Mesendoderm (in vitro differentiated cells): ENCODE measurements around the gene UAP1L1.

Source experiments
- DNase-seq: peaks from one replicate; pipeline ENCODE4 v3.0.0; 2013
- H2AK5ac ChIP-seq: 2 replicates; pipeline ENCODE4 v1.6.1; 2013; ENCODE audit warnings: low read length, inconsistent platforms
- H2BK120ac ChIP-seq: 2 replicates; pipeline ENCODE4 v1.6.1; 2013; ENCODE audit warnings: low read depth, mild to moderate bottlenecking, low read length, moderate library complexity, mixed read lengths
- H2BK15ac ChIP-seq: replicated peaks from 2 replicates; pipeline ENCODE4 v1.6.1; 2013; ENCODE audit warnings: low read depth, mild to moderate bottlenecking, moderate library complexity
- H2BK5ac ChIP-seq: 2 replicates; pipeline ENCODE4 v1.6.1; 2013; ENCODE audit warnings: low read length, inconsistent platforms
- H3K18ac ChIP-seq: 2 replicates; pipeline ENCODE4 v1.6.1; 2013; ENCODE audit warnings: mild to moderate bottlenecking, low read length, mixed read lengths
- H3K23ac ChIP-seq: one replicate; pipeline ENCODE4 v1.6.1; 2013; ENCODE audit warnings: low read length
- H3K27ac ChIP-seq: 2 replicates; pipeline ENCODE4 v1.5.1; 2013; ENCODE audit warnings: low read depth, mild to moderate bottlenecking, inconsistent platforms, low read length, moderate library complexity
- H3K27me3 ChIP-seq: 2 replicates; pipeline ENCODE4 v1.6.1; 2013; ENCODE audit warnings: low read length, control low read depth, mild to moderate bottlenecking, inconsistent platforms; ENCODE audit not compliant: insufficient read depth, poor library complexity
- H3K36me3 ChIP-seq: 2 replicates; pipeline ENCODE4 v1.6.1; 2013; ENCODE audit warnings: low read length, inconsistent platforms; ENCODE audit not compliant: control insufficient read depth, insufficient read depth
- H3K4ac ChIP-seq: one replicate; pipeline ENCODE4 v1.6.1; 2013; ENCODE audit warnings: low read depth, mild to moderate bottlenecking, low read length, moderate library complexity
- H3K4me1 ChIP-seq: 2 replicates; pipeline ENCODE4 v1.6.1; 2013; ENCODE audit warnings: low read depth, low read length, inconsistent platforms; ENCODE audit not compliant: control insufficient read depth
- H3K4me2 ChIP-seq: 2 replicates; pipeline ENCODE4 v1.6.1; 2013; ENCODE audit warnings: low read length
- H3K4me3 ChIP-seq: 2 replicates; pipeline ENCODE4 v1.5.1; 2013; ENCODE audit warnings: mild to moderate bottlenecking, low read length
- H3K56ac ChIP-seq: one replicate; pipeline ENCODE4 v1.6.1; 2013; ENCODE audit warnings: low read length
- H3K79me1 ChIP-seq: 2 replicates; pipeline ENCODE4 v1.6.1; 2013; ENCODE audit warnings: low read length, inconsistent platforms
- H3K79me2 ChIP-seq: 2 replicates; pipeline ENCODE4 v1.6.1; 2013; ENCODE audit warnings: mild to moderate bottlenecking, low read length; ENCODE audit not compliant: control insufficient read depth, insufficient read depth
- H3K9ac ChIP-seq: 2 replicates; pipeline ENCODE4 v1.6.1; 2013; ENCODE audit warnings: low read length, inconsistent platforms
- H4K5ac ChIP-seq: one replicate; pipeline ENCODE4 v1.6.1; 2013; ENCODE audit warnings: low read length
- H4K8ac ChIP-seq: one replicate; pipeline ENCODE4 v1.6.1; 2013; ENCODE audit warnings: low read depth, mild to moderate bottlenecking, control low read depth, low read length, moderate library complexity
- WGBS: extraction: QIAGEN DNeasy Blood & Tissue Kit; methylation state at CpG from one replicate; pipeline ENCODE4 v1.1.7; 2013; ENCODE audit warnings: low lambda C conversion rate, missing lambda C conversion rate; ENCODE audit not compliant: insufficient coverage; ENCODE audit errors: extremely low coverage; 5-methylcytosine and 5-hydroxymethylcytosine counted together

UAP1L1 gene

DNA sequence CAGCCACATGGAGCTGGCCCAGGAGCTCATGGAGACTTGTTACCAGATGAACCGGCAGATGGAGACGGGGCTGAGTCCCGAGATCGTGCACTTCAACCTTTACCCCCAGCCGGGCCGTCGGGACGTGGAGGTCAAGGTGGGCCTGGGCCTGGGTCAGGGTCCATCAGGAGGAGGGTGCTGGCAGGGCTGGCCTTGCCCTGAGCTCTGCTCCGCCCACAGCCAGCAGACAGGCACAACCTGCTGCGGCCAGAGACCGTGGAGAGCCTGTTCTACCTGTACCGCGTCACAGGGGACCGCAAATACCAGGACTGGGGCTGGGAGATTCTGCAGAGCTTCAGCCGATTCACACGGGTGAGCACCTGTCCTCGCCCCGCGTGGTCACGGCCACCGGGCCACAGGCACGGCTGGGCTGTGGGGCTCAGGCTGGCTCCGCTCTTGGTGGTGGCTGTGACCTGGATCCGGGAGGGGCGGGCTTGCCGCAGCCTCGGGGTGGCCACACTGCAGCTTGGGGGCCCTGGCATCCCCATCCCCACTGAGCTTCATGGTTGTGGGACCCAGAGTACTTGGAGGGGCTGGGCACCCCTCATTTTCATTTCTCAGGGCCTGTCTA is 30.1 kb downstream of the UAP1L1 start:
- Histone ChIP-seq H2AK5ac (no peak overlapping the region), H3K36me3 (peaks cover 14% of the 10 kb centered on the region), H3K9ac (no peak overlapping the region), H4K5ac (no peak overlapping the region), H4K8ac (no peak overlapping the region), H2BK5ac (no peak overlapping the region), H2BK15ac (no peak overlapping the region), H3K4me1 (no peaks in the 10 kb centered on the region), H3K27ac (no peak overlapping the region), H3K56ac (no peak overlapping the region), H3K4ac (no peak overlapping the region), H3K79me1 (no peaks in the 10 kb centered on the region), H2BK120ac (no peak overlapping the region), H3K4me2 (no peak overlapping the region), H3K18ac (no peak overlapping the region), H3K4me3 (no peak overlapping the region), H3K79me2 (no peaks in the 10 kb centered on the region), H3K27me3 (no peaks in the 10 kb centered on the region), H3K23ac (no peak overlapping the region)
- no peak for DNase-seq
- no CpG with 5 or more reads among the region's 27 CpGs for WGBS

DNA sequence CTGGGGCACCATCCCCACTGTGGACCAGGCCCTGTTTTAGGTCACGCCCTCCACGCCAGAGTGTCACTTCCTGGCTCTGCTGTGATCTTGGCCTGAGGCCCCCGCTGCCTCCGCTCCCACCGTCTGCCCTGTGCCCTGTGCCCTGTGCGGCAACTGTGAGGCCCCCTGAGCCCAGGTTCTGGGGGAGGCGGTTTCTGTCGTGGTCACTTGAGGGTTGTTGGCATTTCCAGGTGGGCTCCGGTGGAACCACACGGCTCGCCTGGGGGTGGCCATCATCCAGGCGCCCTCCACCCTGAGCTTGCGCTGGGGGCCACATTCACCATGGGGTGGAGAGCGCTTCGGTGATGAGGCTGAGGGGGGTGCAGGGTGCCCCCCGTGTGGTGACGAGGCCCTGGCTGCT is 30.7 kb downstream of the UAP1L1 start:
- no peak overlapping the region for H2BK120ac ChIP-seq
- no peak overlapping the region for H4K8ac ChIP-seq
- no peak overlapping the region for H3K4me3 ChIP-seq
- H3K23ac ChIP-seq, result no peak overlapping the region
- no peak overlapping the region for H4K5ac ChIP-seq
- no peaks in the 10 kb centered on the region for H3K27me3 ChIP-seq
- WGBS, result no CpG with 5 or more reads among the region's 17 CpGs
- H3K36me3 ChIP-seq, result peaks cover 9% of the 10 kb centered on the region
- H3K27ac ChIP-seq, result no peak overlapping the region
- H3K18ac ChIP-seq, result no peak overlapping the region
- no peaks in the 10 kb centered on the region for H3K79me1 ChIP-seq
- H3K4me2 ChIP-seq, result no peak overlapping the region
- H3K4me1 ChIP-seq, result no peaks in the 10 kb centered on the region
- no peak overlapping the region for H2BK15ac ChIP-seq
- H3K9ac ChIP-seq, result no peak overlapping the region
- H3K56ac ChIP-seq, result no peak overlapping the region
- no peak overlapping the region for H2AK5ac ChIP-seq
- H2BK5ac ChIP-seq, result no peak overlapping the region
- no peak for DNase-seq
- H3K4ac ChIP-seq, result no peak overlapping the region
- H3K79me2 ChIP-seq, result no peaks in the 10 kb centered on the region

DNA sequence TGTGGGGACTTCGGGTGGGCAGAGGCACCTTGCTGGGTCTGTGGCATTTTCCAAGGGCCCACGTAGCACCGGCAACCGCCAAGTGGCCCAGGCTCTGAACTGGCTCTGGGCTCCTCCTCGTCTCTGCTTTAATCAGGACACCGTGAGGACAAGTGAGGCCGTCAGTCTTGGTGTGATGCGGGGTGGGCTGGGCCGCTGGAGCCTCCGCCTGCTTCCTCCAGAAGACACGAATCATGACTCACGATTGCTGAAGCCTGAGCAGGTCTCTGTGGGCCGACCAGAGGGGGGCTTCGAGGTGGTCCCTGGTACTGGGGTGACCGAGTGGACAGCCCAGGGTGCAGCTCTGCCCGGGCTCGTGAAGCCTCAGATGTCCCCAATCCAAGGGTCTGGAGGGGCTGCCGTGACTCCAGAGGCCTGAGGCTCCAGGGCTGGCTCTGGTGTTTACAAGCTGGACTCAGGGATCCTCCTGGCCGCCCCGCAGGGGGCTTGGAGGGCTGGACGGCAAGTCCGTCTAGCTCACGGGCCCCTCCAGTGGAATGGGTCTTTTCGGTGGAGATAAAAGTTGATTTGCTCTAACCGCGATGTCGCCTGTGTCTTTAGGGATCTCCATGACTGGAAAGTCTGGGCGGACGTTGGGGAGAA is 31.4 kb downstream of the UAP1L1 start:
- Histone ChIP-seq H3K4me1 (no peaks in the 10 kb centered on the region), H2BK5ac (no peak overlapping the region), H3K79me2 (no peaks in the 10 kb centered on the region), H3K23ac (no peak overlapping the region), H2AK5ac (no peak overlapping the region), H4K5ac (no peak overlapping the region), H2BK15ac (no peak overlapping the region), H3K56ac (no peak overlapping the region), H2BK120ac (no peak overlapping the region), H3K18ac (no peak overlapping the region), H3K4me2 (no peak overlapping the region), H4K8ac (no peak overlapping the region), H3K9ac (no peak overlapping the region), H3K27me3 (peaks cover 3% of the 10 kb centered on the region), H3K36me3 (peaks cover 2% of the 10 kb centered on the region), H3K4me3 (no peak overlapping the region), H3K27ac (no peak overlapping the region), H3K79me1 (no peaks in the 10 kb centered on the region), H3K4ac (no peak overlapping the region)
- DNase-seq, result no peak
- WGBS, result no CpG with 5 or more reads among the region's 29 CpGs

DNA sequence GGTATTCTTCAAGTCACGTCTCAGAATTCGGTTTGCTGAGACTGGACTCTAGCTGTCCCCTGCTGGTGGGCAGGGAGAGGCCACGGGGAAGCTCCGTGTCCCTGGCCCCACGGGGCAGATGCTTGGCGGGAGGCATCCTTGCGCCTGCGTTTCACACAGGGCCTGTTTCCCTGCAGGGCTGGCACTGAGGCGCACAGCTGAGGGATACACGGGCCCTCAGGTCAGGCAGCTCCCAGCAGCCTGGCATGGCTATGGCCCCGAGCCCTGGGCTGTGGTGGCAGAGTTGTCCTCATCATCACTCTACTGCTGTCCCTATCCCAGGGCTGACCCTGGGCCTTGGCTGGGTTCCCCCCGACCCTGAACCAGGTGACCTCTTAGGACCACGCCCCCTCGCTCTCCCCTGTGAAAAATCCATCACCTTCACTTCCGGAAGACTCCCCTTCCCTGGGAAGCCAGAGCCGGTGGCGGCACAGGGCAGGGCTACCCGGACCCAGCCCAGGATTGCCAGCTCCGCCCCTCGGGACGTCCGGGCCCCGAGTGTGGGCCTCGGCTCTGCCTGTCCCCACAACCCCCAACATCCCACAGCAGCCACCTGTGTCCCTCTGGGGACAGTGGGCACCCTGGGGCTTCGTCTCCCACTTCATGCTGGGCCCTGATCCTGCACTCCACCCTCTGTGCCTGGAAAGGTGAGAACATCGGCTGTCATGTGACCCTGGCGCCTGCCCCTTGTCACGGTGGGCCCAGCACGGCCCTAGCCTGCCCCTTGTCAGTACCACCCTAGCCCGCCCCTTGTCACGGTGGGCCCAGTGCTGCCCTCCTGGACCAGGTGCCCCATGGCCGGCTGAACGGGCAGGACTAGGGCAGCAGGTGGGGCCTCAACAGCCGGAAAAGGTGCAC is 32.2 kb downstream of the UAP1L1 start:
- no peaks in the 10 kb centered on the region for H3K36me3 ChIP-seq
- no peak overlapping the region for H3K9ac ChIP-seq
- no CpG with 5 or more reads among the region's 34 CpGs for WGBS
- no peaks in the 10 kb centered on the region for H3K79me1 ChIP-seq
- H4K5ac ChIP-seq, result no peak overlapping the region
- H2BK120ac ChIP-seq, result no peak overlapping the region
- H3K56ac ChIP-seq, result no peak overlapping the region
- no peaks in the 10 kb centered on the region for H3K4me1 ChIP-seq
- no peak overlapping the region for H2BK15ac ChIP-seq
- H2AK5ac ChIP-seq, result no peak overlapping the region
- no peak overlapping the region for H3K4me3 ChIP-seq
- DNase-seq, result no peak
- no peak overlapping the region for H3K23ac ChIP-seq
- H3K27ac ChIP-seq, result no peak overlapping the region
- no peak overlapping the region for H4K8ac ChIP-seq
- no peak overlapping the region for H2BK5ac ChIP-seq
- H3K4ac ChIP-seq, result no peak overlapping the region
- peaks cover 5% of the 10 kb centered on the region for H3K27me3 ChIP-seq
- H3K18ac ChIP-seq, result no peak overlapping the region
- no peaks in the 10 kb centered on the region for H3K79me2 ChIP-seq
- no peak overlapping the region for H3K4me2 ChIP-seq

DNA sequence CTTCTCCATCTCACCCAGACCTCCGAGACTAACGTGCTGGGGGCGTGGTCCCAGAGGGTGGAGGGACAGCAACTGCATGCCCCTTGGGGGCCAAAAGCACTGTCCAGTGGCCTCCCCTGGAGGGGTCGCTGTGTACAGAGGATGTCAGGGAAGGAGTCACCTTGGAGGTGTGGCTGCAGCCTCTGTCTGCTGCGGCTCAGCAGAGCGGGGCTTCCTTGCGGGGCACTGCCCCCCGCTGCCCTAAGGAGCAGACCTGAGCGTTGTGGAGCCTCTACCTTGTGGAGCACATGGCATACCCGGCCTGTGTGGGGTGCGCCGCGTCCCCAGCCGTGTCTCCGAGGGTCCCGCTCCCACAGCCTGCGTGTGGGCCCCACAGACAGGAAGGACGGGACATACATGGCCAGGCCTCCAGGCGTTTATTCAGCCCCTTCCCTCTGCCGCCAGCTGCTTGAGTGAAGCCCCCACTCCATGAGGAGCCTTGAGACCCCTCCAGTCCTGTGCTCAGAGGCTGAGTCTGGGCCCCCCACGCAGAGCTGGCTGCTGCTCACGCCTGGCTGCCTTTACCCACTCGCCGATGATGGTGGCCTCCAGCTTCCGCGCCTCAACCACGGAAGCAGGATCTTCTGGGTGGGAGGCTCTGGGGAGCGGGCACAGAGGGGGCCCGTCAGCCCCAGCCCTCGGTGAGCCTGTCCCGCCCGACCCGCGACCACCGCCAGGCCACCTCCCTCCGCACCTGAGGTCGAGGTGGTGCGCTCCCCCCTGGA is 33.0 kb downstream of the UAP1L1 start:
- H2BK120ac ChIP-seq, result no peak overlapping the region
- no peaks in the 10 kb centered on the region for H3K4me1 ChIP-seq
- H3K9ac ChIP-seq, result no peak overlapping the region
- no peak overlapping the region for H3K18ac ChIP-seq
- H3K79me2 ChIP-seq, result no peaks in the 10 kb centered on the region
- no peak overlapping the region for H2BK5ac ChIP-seq
- H3K27ac ChIP-seq, result no peak overlapping the region
- H3K4me3 ChIP-seq, result no peak overlapping the region
- H3K23ac ChIP-seq, result no peak overlapping the region
- H3K4ac ChIP-seq, result no peak overlapping the region
- H3K36me3 ChIP-seq, result no peaks in the 10 kb centered on the region
- H4K8ac ChIP-seq, result no peak overlapping the region
- no peaks in the 10 kb centered on the region for H3K79me1 ChIP-seq
- no CpG with 5 or more reads among the region's 38 CpGs for WGBS
- no peak overlapping the region for H3K56ac ChIP-seq
- no peak overlapping the region for H3K4me2 ChIP-seq
- no peak for DNase-seq
- no peak overlapping the region for H2BK15ac ChIP-seq
- no peak overlapping the region for H2AK5ac ChIP-seq
- H4K5ac ChIP-seq, result no peak overlapping the region
- H3K27me3 ChIP-seq, result peaks cover 13% of the 10 kb centered on the region
